ENCODE results near the gene PLPPR2.
"Not testable (repeated sequence)": the region's sequence is repeated elsewhere in the genome, so short reads cannot be mapped to it uniquely, and the experiment has no call there.

The PLPPR2 gene

GRCh38 chr19:11342429-11342828, 12.8 kb upstream of the PLPPR2 start:
- no peak for DNase-seq

DNA sequence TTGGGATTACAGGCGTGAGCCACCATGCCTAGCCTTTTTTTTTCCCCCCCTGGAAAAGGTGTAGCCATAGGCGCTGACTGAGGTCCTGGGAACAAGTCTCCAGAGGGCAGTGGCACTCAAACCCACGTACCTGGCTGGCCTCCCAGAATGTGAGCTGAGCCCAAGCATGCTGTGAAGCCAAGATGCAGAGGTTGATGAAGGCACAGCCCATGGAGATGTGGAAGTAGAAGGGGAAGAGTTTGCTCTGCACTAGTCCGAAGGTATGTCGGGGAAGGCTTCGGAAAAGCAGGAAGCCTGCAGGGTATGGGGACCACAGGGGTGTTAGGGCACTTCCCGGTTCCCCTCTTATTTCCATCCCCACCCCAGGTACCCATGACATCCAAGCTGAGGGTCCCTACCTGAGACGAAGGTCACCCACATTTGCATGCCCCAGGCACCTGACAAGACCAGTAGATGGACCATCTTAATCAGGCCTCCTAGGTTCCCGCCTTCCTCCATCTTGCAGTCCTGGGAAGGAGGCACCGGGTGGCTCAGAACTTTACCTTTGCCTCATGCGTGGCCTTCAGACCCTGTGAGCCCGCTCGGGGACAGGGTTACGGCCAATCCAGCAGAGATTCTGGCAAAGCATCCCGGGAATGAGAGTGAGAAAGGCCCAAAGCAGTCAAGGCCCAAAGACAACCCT, 10.0 kb upstream of the PLPPR2 start:
- no peak for DNase-seq

GRCh38 chr19:11346104-11346940, 8.9 kb upstream of the PLPPR2 start, which contains the start of the genes CCDC159 and TMEM205:
Gene CCDC159, plus strand, starts transcription at chr19:11346519. Its CDS starts 88 bp downstream, at chr19:11346607.
Gene TMEM205, minus strand, starts transcription at chr19:11346268. Its CDS starts 649 bp downstream, at chr19:11345619.
- DNase-seq: peak; percentile 100

DNA sequence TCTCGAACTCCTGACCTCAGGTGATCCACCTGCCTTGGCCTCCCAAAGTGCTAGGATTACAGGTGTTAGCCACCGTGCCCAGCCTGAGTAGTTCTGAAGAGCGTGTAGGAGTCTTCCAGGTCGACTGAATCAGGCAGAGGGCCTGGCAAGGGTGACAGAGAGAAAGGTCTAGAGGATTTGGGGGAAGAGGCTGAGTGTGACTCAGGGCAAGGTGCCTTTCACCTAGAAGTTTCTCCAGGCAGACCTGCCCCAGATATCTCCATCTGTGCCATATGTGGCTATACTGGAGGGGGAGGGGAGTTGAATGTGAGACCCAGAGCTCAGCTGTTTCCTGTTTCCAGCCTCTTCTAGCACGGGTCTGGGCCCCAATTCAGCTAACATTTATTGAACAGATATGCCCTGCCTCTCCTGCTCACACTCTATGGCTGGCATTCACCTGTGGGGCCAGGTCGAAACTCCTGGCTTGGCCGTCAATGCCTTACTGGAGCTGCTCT, 7.6 kb upstream of the PLPPR2 start:
- DNase-seq: no peak

GRCh38 chr19:11349171-11349570, 6.1 kb upstream of the PLPPR2 start:
- DNase-seq: no peak

GRCh38 chr19:11354102-11354501, 1.1 kb upstream of the PLPPR2 start:
- DNase-seq: not testable (repeated sequence)

- DNase-seq: no peak
Observed at GRCh38 chr19:11356074-11356397, 804 bp downstream of the PLPPR2 start.

DNA sequence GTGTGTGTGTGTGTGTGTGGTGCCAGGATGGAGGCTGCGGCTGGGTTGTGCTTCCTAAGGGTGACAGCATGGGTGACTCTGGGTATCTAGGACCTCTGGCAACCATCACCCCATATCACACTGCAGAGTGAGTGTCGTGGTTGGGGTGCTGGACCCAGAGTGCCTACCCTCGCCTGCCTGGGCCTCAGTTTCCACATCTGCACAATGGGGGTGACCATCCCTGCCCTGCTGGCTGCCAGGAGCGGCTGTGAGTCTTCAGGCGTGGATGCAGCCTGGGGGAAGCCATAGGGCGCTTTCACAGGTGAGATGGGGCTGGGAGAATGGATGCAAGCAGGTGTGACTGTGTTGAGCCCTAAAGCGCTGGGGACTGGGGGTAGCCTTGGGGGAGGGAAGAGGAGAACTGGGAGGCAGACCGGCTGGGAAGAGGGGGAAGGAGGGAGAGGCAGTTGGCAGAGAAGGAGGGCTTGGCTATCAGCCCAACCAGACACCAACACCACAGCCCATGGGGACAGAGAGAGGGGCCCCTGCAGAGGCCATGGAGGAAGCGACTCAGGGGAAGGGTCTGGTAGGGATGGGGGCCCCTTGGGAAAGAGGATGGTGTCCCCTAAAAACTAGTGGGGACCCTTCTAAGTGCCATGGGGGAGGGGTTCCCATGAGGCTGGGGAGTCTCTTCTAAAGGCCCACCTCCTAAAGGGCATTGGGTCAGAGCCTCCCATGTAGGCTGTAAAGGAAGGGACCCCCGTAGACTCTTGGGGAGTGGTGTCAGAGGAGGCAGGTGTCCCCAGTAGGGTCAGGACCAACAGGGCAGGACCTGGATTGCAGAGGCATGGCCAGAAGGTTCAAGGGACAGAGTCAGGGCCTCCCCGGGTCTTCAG, 1.7 kb downstream of the PLPPR2 start:
- DNase-seq: no peak

- DNase-seq: no peak
Observed at GRCh38 chr19:11359421-11359820, 4.2 kb downstream of the PLPPR2 start.

GRCh38 chr19:11361037-11361770, 6.0 kb downstream of the PLPPR2 start:
- DNase-seq: peak; percentile 62

DNA sequence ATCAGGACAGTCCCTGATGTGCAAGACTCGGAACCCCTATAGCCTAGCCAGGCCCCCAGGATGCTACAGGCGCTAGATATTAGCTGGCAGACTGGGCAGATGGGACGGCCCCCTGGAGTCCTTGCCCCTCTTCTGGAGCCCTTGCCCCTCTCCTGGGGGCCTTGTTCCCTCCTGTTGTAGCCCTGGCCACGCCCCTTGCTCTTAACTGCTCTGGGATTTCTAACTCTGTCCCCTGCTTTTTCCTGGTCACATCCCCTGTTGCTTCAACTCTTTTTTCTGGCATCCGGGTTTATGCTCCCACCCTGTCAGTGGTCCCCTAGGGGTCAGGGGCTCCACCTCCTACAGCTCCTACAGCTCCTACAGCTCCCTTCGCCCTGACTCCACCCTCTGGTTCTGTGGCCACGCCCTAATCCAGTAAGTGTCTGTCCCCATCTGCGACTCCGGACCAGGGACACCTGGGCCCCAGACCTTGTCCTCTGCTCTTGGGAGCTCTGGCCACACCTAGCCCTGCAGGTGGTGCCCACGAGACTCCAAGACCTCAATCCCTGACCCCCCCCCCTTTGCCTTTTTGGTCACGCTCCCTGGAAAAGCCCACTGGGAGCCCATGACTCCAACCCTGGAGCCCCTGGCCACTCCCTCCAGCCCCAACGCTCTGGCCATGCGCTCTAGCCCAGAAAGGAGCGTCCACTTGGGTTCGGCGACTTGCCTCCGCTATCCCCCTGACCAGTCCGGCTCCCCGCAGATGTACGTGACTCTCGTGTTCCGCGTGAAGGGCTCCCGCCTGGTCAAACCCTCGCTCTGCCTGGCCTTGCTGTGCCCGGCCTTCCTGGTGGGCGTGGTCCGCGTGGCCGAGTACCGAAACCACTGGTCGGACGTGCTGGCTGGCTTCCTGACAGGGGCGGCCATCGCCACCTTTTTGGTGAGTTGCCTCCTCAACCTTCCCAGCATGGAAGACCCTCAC, 6.8 kb downstream of the PLPPR2 start:
- DNase-seq: no peak

GRCh38 chr19:11363881-11364280, 8.6 kb downstream of the PLPPR2 start:
- no peak for DNase-seq

- DNase-seq: no peak
Observed at GRCh38 chr19:11364296-11364904, 9.2 kb downstream of the PLPPR2 start.

GRCh38 chr19:11364935-11365334, 9.7 kb downstream of the PLPPR2 start:
- no peak for DNase-seq

DNA sequence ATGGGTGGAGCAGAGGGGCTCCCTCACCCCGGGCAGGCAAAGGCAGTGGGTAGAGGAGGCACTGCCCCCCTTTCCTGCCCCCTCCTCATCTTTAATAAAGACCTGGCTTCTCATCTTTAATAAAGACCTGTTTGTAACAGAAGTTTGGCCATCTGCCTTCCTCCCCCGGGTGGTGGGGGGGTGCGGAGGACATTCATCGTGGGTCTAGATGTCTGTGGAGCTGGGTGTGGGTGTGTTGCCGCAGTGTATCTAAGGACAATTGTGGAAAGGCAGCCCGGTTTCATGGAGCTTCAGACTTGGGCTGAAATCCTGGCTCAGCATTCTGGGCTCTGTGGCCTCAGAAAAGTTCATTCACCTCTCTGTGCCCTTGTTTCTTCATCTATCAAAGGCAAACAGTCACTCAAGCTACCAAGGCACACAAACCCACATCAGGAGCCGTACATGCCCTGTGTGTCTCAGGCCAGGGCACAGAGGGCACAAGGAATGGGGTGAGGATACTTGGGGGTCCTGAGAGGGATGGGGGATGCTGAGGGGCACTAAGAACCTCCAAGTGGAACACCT, 10.4 kb downstream of the PLPPR2 start:
- no peak for DNase-seq

GRCh38 chr19:11367528-11367927, 12.3 kb downstream of the PLPPR2 start:
- no peak for DNase-seq

- no peak for DNase-seq
Observed at GRCh38 chr19:11370744-11371143, 15.5 kb downstream of the PLPPR2 start.

- peak; percentile 74 for DNase-seq
Observed at GRCh38 chr19:11373166-11373884, 18.1 kb downstream of the PLPPR2 start.

DNA sequence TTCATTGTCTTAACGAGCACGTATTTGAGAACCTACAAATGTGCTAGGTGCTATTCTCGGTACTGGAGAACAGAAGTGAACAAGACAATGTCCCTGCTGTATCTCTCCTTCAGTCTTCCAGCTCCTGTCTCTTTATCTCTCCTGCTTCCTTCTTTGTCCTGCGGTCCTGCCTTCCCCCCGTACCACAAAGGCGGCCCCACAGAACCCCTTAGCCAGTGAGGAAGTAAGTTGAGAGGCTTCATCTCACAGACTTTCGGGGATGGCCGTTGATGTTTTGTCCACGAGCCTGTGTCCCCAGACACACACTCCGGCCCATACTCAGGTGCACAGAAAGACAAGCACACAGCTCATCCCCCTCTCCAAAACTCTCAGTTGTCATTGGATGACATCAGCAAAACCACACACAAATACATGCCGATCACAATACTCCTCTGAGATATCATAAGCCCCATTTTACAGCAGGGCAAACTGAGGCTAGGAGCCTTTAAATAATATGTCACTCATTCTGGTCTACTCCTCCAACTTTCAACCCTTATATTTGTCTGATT, 18.7 kb downstream of the PLPPR2 start:
- peak; percentile 54 for DNase-seq
